Measurements from ENCODE around the gene ATRX. TPM values are rescaled to one million over a fixed set of nuclear protein-coding genes. Genes with fewer than 3 reads are reported as not detected.

ATRX gene
- total and polyA plus RNA-seq, 10 of the 15 experiments (the other 5 are each of a cell fraction or from before 2014, with no cell fraction given) = 19.4 to 73.8 (median 45.2) TPM

DNA sequence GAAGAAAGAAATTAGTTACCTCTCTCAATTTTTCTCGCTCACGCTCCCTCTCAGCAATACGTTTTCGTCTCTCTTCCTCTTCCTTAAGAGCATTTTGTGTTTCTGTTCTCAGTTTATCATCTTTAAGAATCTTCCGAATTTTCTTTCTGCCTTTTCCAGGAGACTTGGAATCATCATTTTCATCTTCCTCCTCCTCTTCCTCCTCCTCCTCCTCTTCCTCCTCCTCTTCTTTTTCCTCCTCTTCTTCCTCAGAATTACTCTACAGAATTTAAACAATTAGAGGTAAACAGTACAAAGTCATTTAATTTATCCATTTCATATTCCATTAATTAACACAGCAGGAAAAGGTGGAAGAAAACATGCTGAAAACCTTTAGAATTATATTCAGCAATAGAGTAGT, 133.9 kb downstream of the ATRX start:
- DNase-seq (ENCODE audit: low read depth, low spot score) = no peak
- no peaks in the 10 kb centered on the region; the same call in 2 of the 3 replicates for H3K9me3 ChIP-seq (replicated peaks; ENCODE audit: control insufficient read depth, insufficient read depth, low read length)
- SMC1A ChIA-PET (ENCODE audit: uncharacterized antibody, unreplicated experiment) = no interaction called here
- ATAC-seq = no peak
- H3K9ac ChIP-seq (ENCODE audit: control insufficient read depth, insufficient read depth, low read length) = no peak overlapping the region
- in situ Hi-C loops (cut with MboI) (no loop called here), intact Hi-C loops (cut with micrococcal nuclease; ENCODE audit: unreplicated experiment) (no loop called here)
- FAIRE-seq = no peak
- TF ChIP-seq CHD2 (IDR thresholded peaks at IDR 0.05; ENCODE audit: borderline replicate concordance, low read depth, low read length) (no peak), PKNOX1 (IDR thresholded peaks at IDR 0.05) (no peak), RCOR1 (conservative IDR thresholded peaks at IDR 0.05; ENCODE audit: low read depth, low read length) (no peak), BRCA1 (IDR thresholded peaks at IDR 0.05; ENCODE audit: low read depth, low read length) (no peak), ZNF217 (IDR thresholded peaks at IDR 0.05) (no peak), BACH1 (IDR thresholded peaks at IDR 0.05; ENCODE audit: borderline replicate concordance) (no peak), TAF1 (IDR thresholded peaks at IDR 0.05; ENCODE audit: borderline replicate concordance, low read depth, low read length) (no peak), NFYA (IDR thresholded peaks at IDR 0.05; ENCODE audit: borderline replicate concordance, low read depth, low read length) (no peak), FOXK2 (IDR thresholded peaks at IDR 0.05) (no peak), ZZZ3 (IDR thresholded peaks at IDR 0.05; ENCODE audit: control insufficient read depth, insufficient read length, low read depth) (no peak), PAX5 (IDR thresholded peaks at IDR 0.05; ENCODE audit: borderline replicate concordance, low read depth, low read length) (no peak), SMAD1 (IDR thresholded peaks at IDR 0.05; ENCODE audit: low read depth, partially characterized antibody) (no peak), ZBTB4 (CRISPR knock-in tag; IDR thresholded peaks at IDR 0.05) (no peak), MTA2 (IDR thresholded peaks at IDR 0.05; ENCODE audit: low read depth) (no peak), RAD21 (IDR thresholded peaks at IDR 0.05; ENCODE audit: insufficient read depth, low read depth, low read length) (no peak)
- TF ChIP-seq, protein P1, sequence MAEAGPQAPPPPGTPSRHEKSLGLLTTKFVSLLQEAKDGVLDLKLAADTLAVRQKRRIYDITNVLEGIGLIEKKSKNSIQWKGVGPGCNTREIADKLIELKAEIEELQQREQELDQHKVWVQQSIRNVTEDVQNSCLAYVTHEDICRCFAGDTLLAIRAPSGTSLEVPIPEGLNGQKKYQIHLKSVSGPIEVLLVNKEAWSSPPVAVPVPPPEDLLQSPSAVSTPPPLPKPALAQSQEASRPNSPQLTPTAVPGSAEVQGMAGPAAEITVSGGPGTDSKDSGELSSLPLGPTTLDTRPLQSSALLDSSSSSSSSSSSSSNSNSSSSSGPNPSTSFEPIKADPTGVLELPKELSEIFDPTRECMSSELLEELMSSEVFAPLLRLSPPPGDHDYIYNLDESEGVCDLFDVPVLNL (IDR thresholded peaks at IDR 0.05; ENCODE audit: low read depth, low read length) = no peak
- H4K20me1 ChIP-seq (ENCODE audit: control insufficient read depth, insufficient read depth) = no peaks in the 10 kb centered on the region
- no TSS peak for BruUV-seq (replicated peaks)
- no peak overlapping the region for H2AFZ ChIP-seq (ENCODE audit: control insufficient read depth, low read depth, low read length)
- POLR2A ChIA-PET = no interaction called here
- H3K4me1 ChIP-seq (ENCODE audit: control insufficient read depth, insufficient read depth, low read length) = no peaks in the 10 kb centered on the region
- no peaks in the 10 kb centered on the region for H3K79me2 ChIP-seq (ENCODE audit: control insufficient read depth, insufficient read depth, low read length)
- H3K4me3 ChIP-seq = no peak overlapping the region
- 68% methylated on average over 5 of the region's 5 CpGs for WGBS (ENCODE audit: insufficient coverage, insufficient replicate concordance, low lambda C conversion rate, missing lambda C conversion rate)
- RAD21 ChIA-PET (ENCODE audit: unreplicated experiment) = no interaction called here
- no peak overlapping the region for H3K27ac ChIP-seq (ENCODE audit: control insufficient read depth, insufficient read depth)
- H3K27me3 ChIP-seq (replicated peaks in 1 of 2; ENCODE audit: control insufficient read depth in 2 of 2, insufficient read depth in 2 of 2, low read length in 1 of 2) = no peaks in the 10 kb centered on the region
- H3K36me3 ChIP-seq (ENCODE audit: control insufficient read depth in 2 of 2, insufficient read depth in 2 of 2, low read length in 1 of 2) = no peaks in the 10 kb centered on the region; a peak in 1 of 4 replicates
- CTCF ChIA-PET = no interaction called here
- H3K4me2 ChIP-seq (ENCODE audit: control insufficient read depth, insufficient read depth) = no peak overlapping the region
